ENCODE measurements around the gene ZNF391. TPM values are rescaled to one million over a fixed set of nuclear protein-coding genes. Genes with fewer than 3 reads are reported as not detected.
A peak's percentile ranks its signal among the peaks of the same experiment; 100 is the strongest.
"Not testable (repeated sequence)": the region's sequence is repeated elsewhere in the genome, so short reads cannot be mapped to it uniquely, and the experiment has no call there.

Gene ZNF391
- total RNA-seq, 1 donor: 0.43 TPM

DNA sequence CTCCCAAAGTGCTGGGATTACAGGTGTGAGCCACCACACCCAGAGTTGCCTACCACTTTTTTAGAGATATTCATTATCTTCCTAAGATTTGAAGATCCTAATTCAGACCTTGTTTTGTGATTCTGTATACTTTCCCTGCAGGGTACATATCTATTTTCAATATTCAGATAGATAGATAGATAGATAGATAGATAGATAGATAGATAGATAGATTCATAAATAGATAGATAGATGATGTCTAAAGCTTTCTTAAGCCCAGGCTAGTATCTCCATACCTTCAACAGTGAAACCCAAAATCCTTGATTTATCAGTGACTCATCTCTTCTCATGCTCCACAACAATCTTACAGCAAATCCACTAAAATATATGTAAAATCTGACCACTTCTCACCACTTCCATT lies 30.8 kb downstream of the ZNF391 start:
- TF ChIP-seq, protein P1, sequence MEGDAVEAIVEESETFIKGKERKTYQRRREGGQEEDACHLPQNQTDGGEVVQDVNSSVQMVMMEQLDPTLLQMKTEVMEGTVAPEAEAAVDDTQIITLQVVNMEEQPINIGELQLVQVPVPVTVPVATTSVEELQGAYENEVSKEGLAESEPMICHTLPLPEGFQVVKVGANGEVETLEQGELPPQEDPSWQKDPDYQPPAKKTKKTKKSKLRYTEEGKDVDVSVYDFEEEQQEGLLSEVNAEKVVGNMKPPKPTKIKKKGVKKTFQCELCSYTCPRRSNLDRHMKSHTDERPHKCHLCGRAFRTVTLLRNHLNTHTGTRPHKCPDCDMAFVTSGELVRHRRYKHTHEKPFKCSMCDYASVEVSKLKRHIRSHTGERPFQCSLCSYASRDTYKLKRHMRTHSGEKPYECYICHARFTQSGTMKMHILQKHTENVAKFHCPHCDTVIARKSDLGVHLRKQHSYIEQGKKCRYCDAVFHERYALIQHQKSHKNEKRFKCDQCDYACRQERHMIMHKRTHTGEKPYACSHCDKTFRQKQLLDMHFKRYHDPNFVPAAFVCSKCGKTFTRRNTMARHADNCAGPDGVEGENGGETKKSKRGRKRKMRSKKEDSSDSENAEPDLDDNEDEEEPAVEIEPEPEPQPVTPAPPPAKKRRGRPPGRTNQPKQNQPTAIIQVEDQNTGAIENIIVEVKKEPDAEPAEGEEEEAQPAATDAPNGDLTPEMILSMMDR (IDR thresholded peaks at IDR 0.05; ENCODE audit: insufficient read depth, low read depth, low read length): no peak
- no peak for DNase-seq (ENCODE audit: low read depth)
- H3K4me3 ChIP-seq (ENCODE audit: low read depth, low read length): no peak overlapping the region

DNA sequence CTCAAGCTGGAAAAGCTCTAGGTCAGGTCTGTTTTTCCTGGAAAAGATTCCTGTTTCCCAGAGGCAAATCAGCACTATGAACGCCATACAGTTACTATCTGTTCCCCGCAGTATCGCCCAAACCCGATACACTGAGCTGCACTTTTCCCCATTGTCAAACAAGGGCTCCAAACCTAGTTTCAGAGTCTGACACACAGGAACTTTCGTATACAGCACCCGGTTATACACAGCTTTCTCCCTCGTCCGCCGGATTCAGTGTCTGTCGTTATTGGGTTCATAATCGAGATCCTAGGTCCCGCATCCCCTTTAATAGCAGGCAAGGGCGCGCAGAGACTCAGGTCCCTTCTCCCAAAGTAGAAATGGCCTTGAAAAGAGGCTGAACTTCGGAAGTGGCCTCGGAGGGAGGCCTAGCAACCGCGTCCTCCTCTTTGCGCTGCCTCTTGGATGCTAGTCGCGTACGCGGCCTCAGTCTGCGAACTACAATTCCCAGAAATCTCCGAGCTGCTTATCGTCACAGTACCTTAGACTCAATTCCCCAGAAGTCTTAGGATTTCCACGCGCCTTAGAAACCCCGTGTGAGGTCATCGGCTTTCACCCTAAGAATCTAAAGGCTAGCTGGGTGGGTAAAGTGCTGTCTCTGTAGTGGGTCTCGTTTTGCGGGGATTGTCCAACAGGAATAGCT lies 34.2 kb downstream of the ZNF391 start:
- DNase-seq (ENCODE audit: low read depth): peak; percentile 26
- peak overlapping the region; percentile 31 for H3K4me3 ChIP-seq (ENCODE audit: low read depth, low read length)
- TF ChIP-seq, protein P1 (IDR thresholded peaks at IDR 0.05; ENCODE audit: insufficient read depth, low read depth, low read length): no peak

DNA sequence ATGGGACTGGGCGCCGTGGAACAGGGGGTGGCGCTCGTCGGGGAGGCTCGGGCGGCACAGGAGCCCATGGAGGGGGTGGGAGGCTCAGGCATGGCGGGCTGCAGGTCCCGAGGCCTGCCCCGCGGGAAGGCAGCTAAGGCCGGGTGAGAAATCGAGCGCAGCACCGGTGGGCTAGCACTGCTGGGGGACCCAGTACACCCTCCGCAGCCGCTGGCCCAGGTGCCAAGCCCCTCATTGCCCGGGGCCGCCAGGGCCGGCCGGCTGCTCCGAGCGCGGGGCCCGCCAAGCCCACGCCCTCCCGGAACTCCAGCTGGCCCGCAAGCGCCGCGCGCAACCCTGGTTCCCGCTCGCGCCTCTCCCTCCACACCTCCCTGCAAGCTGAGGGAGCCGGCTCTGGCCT lies 36.3 kb downstream of the ZNF391 start:
- not testable (repeated sequence) for H3K4me3 ChIP-seq (ENCODE audit: low read depth, low read length); DNase-seq (ENCODE audit: low read depth)

DNA sequence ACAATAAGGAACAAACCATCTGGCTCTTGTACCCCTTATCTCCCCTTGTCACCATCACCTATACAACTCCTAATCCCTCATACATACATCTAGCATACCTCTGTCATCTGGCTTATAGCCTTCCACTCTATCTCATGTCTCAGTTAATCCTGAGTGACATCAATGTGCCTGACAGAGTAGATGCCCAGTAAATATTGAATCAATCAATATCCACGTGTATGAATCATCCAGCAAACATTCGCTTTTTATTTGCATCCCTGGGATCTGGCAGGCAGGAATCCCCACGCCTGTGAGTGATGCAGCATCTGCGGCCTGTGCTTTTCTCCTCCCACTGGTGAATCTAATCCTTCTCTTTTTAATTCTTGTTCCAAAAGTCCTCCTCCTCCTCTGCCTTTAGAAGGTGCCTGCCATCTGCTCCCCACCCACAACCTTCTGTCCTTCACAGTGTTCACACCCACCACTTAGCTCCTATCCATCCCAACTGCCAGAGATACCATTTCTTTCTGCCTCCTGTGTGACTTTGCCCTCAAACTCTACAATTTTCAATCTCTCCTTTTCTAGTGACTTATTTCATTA lies 37.6 kb downstream of the ZNF391 start:
- TF ChIP-seq, protein P1 (IDR thresholded peaks at IDR 0.05; ENCODE audit: insufficient read depth, low read depth, low read length): no peak
- no peak overlapping the region for H3K4me3 ChIP-seq (ENCODE audit: low read depth, low read length)
- DNase-seq (ENCODE audit: low read depth): no peak

DNA sequence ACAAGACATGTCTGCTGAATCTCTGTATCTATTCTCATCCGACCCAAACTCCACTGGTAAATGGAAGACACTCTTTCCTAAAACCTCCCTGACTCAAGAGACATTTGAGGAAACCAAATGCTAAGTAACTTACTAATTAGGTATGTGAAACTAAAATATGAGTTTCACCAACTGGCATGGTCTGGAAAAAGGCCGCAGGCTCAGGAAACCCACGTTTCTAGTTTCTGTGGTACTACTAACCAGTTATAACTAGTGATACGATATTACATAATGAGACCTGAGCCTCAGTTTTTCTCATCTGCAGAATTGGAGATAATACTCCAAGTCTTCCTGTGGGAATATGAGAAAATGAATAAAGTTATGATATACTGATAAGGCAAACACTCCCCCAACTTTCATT lies 39.9 kb downstream of the ZNF391 start:
- DNase-seq (ENCODE audit: low read depth): no peak
- H3K4me3 ChIP-seq (ENCODE audit: low read depth, low read length): no peak overlapping the region
- TF ChIP-seq, protein P1 (IDR thresholded peaks at IDR 0.05; ENCODE audit: insufficient read depth, low read depth, low read length): no peak

DNA sequence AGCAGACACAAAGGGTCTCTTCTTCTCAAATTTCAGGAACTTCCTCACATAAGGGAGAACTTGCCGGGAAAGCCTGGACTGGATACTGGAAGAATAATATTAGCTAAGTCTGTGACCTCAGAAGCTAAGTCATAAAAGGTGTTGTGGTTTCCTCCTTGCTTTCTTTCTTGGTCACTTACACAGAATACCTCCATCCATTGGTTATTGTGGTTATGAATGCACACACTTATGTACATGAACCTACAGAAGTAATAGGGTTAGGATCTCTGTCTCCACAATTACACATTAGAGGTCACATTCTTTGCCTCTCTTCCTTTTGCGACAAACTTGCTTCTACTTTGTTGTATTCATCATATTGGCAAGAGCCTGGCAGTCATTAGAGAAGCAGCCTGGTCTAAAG lies 40.4 kb downstream of the ZNF391 start:
- TF ChIP-seq, protein P1 (IDR thresholded peaks at IDR 0.05; ENCODE audit: insufficient read depth, low read depth, low read length): no peak
- H3K4me3 ChIP-seq (ENCODE audit: low read depth, low read length): no peak overlapping the region
- DNase-seq (ENCODE audit: low read depth): no peak

DNA sequence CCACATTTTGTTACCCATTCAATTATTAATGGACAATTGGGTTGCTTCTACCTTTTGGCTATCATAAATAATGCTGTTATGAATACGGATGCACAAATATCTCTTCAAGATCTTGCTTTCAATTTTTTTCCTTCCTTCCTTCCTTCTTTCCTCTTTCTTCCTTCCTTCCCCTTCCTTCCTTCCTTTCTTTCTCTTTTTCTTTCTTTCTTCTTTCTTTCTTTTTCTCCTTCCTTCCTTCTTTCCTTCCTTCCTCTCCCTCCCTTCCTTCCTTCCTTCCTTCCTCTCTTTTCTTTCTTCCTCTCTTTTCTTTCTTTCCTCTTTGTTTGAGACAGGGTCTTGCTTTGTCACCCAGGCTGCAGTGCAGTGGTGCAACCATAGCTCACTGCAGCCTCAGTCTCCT lies 45.2 kb downstream of the ZNF391 start:
- DNase-seq (ENCODE audit: low read depth): no peak
- no peak overlapping the region for H3K4me3 ChIP-seq (ENCODE audit: low read depth, low read length)

More for the DNA sequence above, 45.2 kb downstream of the ZNF391 start:
- TF ChIP-seq, protein P1 (IDR thresholded peaks at IDR 0.05; ENCODE audit: insufficient read depth, low read depth, low read length): no peak

Data from fibroblast of villous mesenchyme (primary cell).